Panc1 (cell line): ENCODE data around the gene RAB11FIP3. TPM values are rescaled to one million over a fixed set of nuclear protein-coding genes. Genes with fewer than 3 reads are reported as not detected.
A peak's percentile ranks its signal among the peaks of the same experiment; 100 is the strongest.

Experiments used
- ATAC-seq: fragments of 200-7000 bp; cut with Tn5 transposase; 2 replicates; pipeline ENCODE4 v1.9.1; 2020; ENCODE audit warnings: mild to moderate bottlenecking, moderate library complexity
- BruUV-seq: library from RNA; stranded (reverse); fragments of 400-500 nt; replicated peaks from 2 replicates; lab custom pipeline; 2021; lab: Mats Ljungman, UMichigan
- CTCF ChIA-PET: fragments of 300-600 bp; sonication (Branson Sonifier 250); formaldehyde crosslinking; loops from one replicate; lab custom pipeline; 2022; ENCODE audit warnings: antibody characterized with exemption; lab: Charles Lee
- POLR2A ChIA-PET: fragments of 300-600 bp; sonication (Branson Sonifier 250); formaldehyde crosslinking; loops from one replicate; lab custom pipeline; 2022; ENCODE audit warnings: antibody characterized with exemption; lab: Charles Lee
- DNase-seq: peaks from one replicate; pipeline ENCODE4 v3.0.0-alpha.2; 2010; ENCODE audit warnings: low read depth, low spot score
- H3K27ac ChIP-seq: 2 replicates; pipeline ENCODE4 v1.5.1; 2011; ENCODE audit warnings: mild to moderate bottlenecking, low read length, inconsistent platforms
- H3K27me3 ChIP-seq: fragments of 200-500 bp; sonication (Bioruptor generic); 2 replicates; pipeline ENCODE4 v1.6.0; 2014; ENCODE audit warnings: low read length, inconsistent platforms; ENCODE audit not compliant: control insufficient read depth, insufficient read depth
- H3K36me3 ChIP-seq: fragments of 200-500 bp; sonication (Bioruptor generic); 2 replicates; pipeline ENCODE4 v1.5.1; 2014; ENCODE audit warnings: inconsistent platforms, mild to moderate bottlenecking, low read length, moderate library complexity; ENCODE audit not compliant: control insufficient read depth, insufficient read depth
- H3K4me1 ChIP-seq: 2 replicates; pipeline ENCODE4 v1.5.1; 2011; ENCODE audit warnings: inconsistent platforms, mild to moderate bottlenecking, low read length, moderate library complexity; ENCODE audit not compliant: control insufficient read depth, insufficient read depth
- H3K4me3 ChIP-seq, 2 experiments: 2 replicates each; pipeline ENCODE4 v1.5.1; 2011 to 2012; ENCODE audit warnings: low read depth in 2 of 2, low read length in 2 of 2, mild to moderate bottlenecking in 2 of 2, inconsistent platforms in 1 of 2, moderate library complexity in 1 of 2
- H3K9me3 ChIP-seq: fragments of 200-500 bp; sonication (Bioruptor generic); 2 replicates; pipeline ENCODE4 v1.5.1; 2014; ENCODE audit warnings: low read depth, mild to moderate bottlenecking, inconsistent platforms, low read length, moderate library complexity; ENCODE audit not compliant: control insufficient read depth, insufficient read depth
- CTCF ChIP-seq: fragments of 450-650 bp; IDR thresholded peaks from 2 replicates; pipeline ENCODE4 v1.5.1; 2017; ENCODE audit warnings: mild to moderate bottlenecking
- POLR2AphosphoS5 ChIP-seq: IDR thresholded peaks from 2 replicates; pipeline ENCODE4 v1.6.1; 2012; ENCODE audit warnings: mild to moderate bottlenecking, low read depth, low read length, moderate library complexity
- SIN3A ChIP-seq: IDR thresholded peaks from 2 replicates; pipeline ENCODE4 v1.6.1; 2012; ENCODE audit warnings: low read depth, mild to moderate bottlenecking, low read length, moderate library complexity, borderline replicate concordance; ENCODE audit not compliant: insufficient read depth
- TCF7L2 ChIP-seq: IDR thresholded peaks from 2 replicates; pipeline ENCODE4 v1.6.1; 2011; ENCODE audit warnings: mild to moderate bottlenecking, low read depth, low read length, inconsistent platforms
- in situ Hi-C: cut with HindIII; loops from 2 replicates; pipeline ENCODE4 v1.10.0; 2016; ENCODE audit warnings: low sequenced_read_pairs, low pct_unique_long_range_greater_than_20kb
- intact Hi-C: fragments of 100-400 bp; cut with micrococcal nuclease; formaldehyde crosslinking; loops from one replicate; pipeline ENCODE4 v1.10.0; 2022; ENCODE audit not compliant: unreplicated experiment
- total RNA-seq: library from RNA; stranded (reverse); gene quantifications from one replicate; pipeline ENCODE4 v1.2.1, GENCODE V29; 2021; ENCODE audit not compliant: unreplicated experiment

The RAB11FIP3 gene
- total RNA-seq, 1 experiment from 2014 or later, result 57.3 TPM

GRCh38 chr16:396199-396598 lies 29.2 kb upstream of the RAB11FIP3 start:
- POLR2A ChIA-PET, result no interaction called here
- in situ Hi-C loops, result no loop called here
- H3K9me3 ChIP-seq, result no peaks in the 10 kb centered on the region

GRCh38 chr16:396605-397004 lies 28.8 kb upstream of the RAB11FIP3 start:
- in situ Hi-C loops, result no loop called here
- ATAC-seq (peak; percentile 54), DNase-seq (no peak)
- Histone ChIP-seq H3K4me3 (peak overlapping the region; percentile 52 to 87), H3K27me3 (no peaks in the 10 kb centered on the region), H3K27ac (peak overlapping the region; percentile 94), H3K9me3 (no peaks in the 10 kb centered on the region), H3K36me3 (no peaks in the 10 kb centered on the region), H3K4me1 (peaks cover 34% of the 10 kb centered on the region)
- ChIA-PET CTCF (interaction anchor here (0.5 kb wide), 1 partner anchor 10 kb away, joined by 13 read pairs; no protein-coding TSS in a partner anchor), POLR2A (no interaction called here)
- no TSS peak for BruUV-seq
- peak; percentile 29; the same call in 1 of the 2 replicates for TF ChIP-seq POLR2AphosphoS5
- no peak for TF ChIP-seq TCF7L2
- TF ChIP-seq SIN3A, result 0 out of 2 replicates have a peak, but pooled peaks have one; percentile 56
- intact Hi-C loops, result no loop called here

More at GRCh38 chr16:396199-396598, 29.2 kb upstream of the RAB11FIP3 start:
- Histone ChIP-seq H3K27ac (peak overlapping the region; percentile 94), H3K4me3 (peak overlapping the region; percentile 52 to 87), H3K36me3 (no peaks in the 10 kb centered on the region), H3K27me3 (no peaks in the 10 kb centered on the region), H3K4me1 (peaks cover 34% of the 10 kb centered on the region)
- CTCF ChIA-PET, result interaction anchor here (0.5 to 0.7 kb wide), 2 partner anchors 9 to 1742 kb away, joined by 3 to 13 read pairs; no protein-coding TSS in a partner anchor
- no peak for ATAC-seq
- intact Hi-C loops, result no loop called here
- TSS peak; percentile 72 for BruUV-seq
- no peak for DNase-seq
- TF ChIP-seq POLR2AphosphoS5 (0 out of 2 replicates have a peak, but pooled peaks have one; percentile 44), CTCF (no peak)

GRCh38 chr16:397135-397661 lies 28.3 kb upstream of the RAB11FIP3 start, which contains the start of gene NME4:
TSS of gene NME4 (plus strand) at chr16:397199. CDS start at chr16:397223, 24 bp downstream.
- in situ Hi-C loops, result no loop called here

More at GRCh38 chr16:397135-397661, 28.3 kb upstream of the RAB11FIP3 start, which contains the start of gene NME4:
- H3K27ac ChIP-seq, result peak within 1 kb of the TSS; percentile 94
- peaks cover 34% of the 10 kb centered on the region for H3K4me1 ChIP-seq
- H3K4me3 ChIP-seq, result peak within 1 kb of the TSS; percentile 52 to 87
- H3K9me3 ChIP-seq, result no peaks in the 10 kb centered on the region
- H3K27me3 ChIP-seq, result no peaks in the 10 kb centered on the region
- ChIA-PET CTCF (no interaction called here), POLR2A (no interaction called here)
- no TSS peak for BruUV-seq
- TF ChIP-seq SIN3A (0 out of 2 replicates have a peak, but pooled peaks have one; percentile 53), POLR2AphosphoS5 (no peak; the same call in 1 of the 2 replicates)
- intact Hi-C loops, result no loop called here
- DNase-seq (no peak), ATAC-seq (peak; percentile 33)
- no peaks in the 10 kb centered on the region for H3K36me3 ChIP-seq
